Daoy (cell line): Measurements from ENCODE around the gene CEL. TPM values are rescaled to one million over a fixed set of nuclear protein-coding genes. Genes with fewer than 3 reads are reported as not detected.

Experiments used
- DNase-seq: peaks from one replicate; pipeline ENCODE4 v3.0.0-alpha.2; 2015; ENCODE audit warnings: low read depth
- total RNA-seq: library from RNA; depleted of rRNA; stranded (reverse); fragments of >200 nt; shearing (Covaris generic); gene quantifications from 2 replicates; pipeline ENCODE4 v1.2.3, GENCODE V29; 2014

Gene CEL
- total RNA-seq, 1 experiment from 2014 or later: 0.29 TPM

- DNase-seq: peak; percentile 1
These were observed 42.3 kb downstream of the CEL start for GRCh38 chr9:133103987-133104505.

- peak; percentile 1 for DNase-seq
These were observed 43.1 kb downstream of the CEL start for GRCh38 chr9:133104718-133105460.

- no peak for DNase-seq
These were observed 43.6 kb downstream of the CEL start for GRCh38 chr9:133105461-133105770.

GRCh38 chr9:133106511-133107244 is 44.9 kb downstream of the CEL start:
- DNase-seq: peak; percentile 2

GRCh38 chr9:133107245-133107722 is 45.5 kb downstream of the CEL start:
- DNase-seq: no peak

GRCh38 chr9:133107961-133108793 is 46.4 kb downstream of the CEL start:
- DNase-seq: no peak

GRCh38 chr9:133108794-133109641 is 47.2 kb downstream of the CEL start:
- DNase-seq: no peak

GRCh38 chr9:133109931-133110650 is 48.3 kb downstream of the CEL start:
- no peak for DNase-seq

GRCh38 chr9:133111808-133112662 is 50.3 kb downstream of the CEL start:
- DNase-seq: no peak

GRCh38 chr9:133112663-133113026 is 50.9 kb downstream of the CEL start:
- no peak for DNase-seq

GRCh38 chr9:133113163-133113948 is 51.6 kb downstream of the CEL start:
- DNase-seq: peak; percentile 73

GRCh38 chr9:133113949-133114885 is 52.4 kb downstream of the CEL start:
- DNase-seq: peak; percentile 55

GRCh38 chr9:133114886-133115603 is 53.3 kb downstream of the CEL start:
- DNase-seq: no peak

GRCh38 chr9:133115604-133116345 is 54.0 kb downstream of the CEL start:
- peak; percentile 92 for DNase-seq

- DNase-seq: no peak
These were observed 54.8 kb downstream of the CEL start for GRCh38 chr9:133116346-133117231.
